ENCODE results near the gene SSTR4. TPM values are rescaled to one million over a fixed set of nuclear protein-coding genes. Genes with fewer than 3 reads are reported as not detected.

The SSTR4 gene
- polyA plus RNA-seq, 1 donor = not detected

DNA sequence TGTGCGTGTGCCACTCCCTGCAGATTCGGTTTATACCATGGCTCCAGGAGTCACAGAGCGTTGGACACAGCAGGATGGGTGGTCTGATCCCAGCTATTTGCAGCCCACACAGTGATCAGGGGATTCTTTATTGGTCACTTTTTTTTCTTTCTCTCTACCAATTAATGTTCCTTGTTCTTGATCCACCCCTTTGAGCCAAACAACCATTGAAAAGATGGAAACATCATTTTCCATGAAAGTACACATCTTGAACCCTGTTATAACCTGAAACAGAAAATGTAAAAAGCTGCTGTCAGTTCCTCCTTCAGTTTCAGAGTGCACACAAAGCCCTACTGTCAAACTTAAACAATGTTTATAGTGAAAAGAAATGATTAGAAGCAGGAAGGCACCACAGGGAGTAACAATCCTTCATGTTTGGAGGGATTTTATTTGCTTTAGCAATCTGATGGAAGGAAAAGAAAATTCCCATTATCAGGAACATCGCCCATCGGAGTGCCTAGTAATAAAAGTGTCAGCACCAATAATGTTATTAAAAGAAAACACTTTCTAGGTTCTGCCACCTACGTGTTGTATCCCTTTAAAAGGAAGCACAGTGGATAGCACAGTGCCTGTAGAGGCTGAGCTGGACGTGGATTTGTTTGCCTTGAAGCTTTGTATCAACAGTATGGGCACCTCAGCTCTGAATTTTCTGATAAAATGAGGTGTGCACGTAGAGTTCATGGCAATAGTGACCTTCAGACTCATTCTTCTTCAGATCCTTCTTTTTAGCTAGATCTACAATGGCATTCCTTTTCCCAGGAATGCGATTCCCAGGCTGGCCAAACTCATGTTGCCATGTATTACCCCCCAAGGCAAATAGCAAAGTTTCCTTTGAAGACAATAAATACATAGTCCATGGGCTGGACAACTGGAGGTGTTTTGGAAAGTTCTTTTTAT lies 30.4 kb downstream of the SSTR4 start:
- no peak for DNase-seq (ENCODE audit: low read depth)

- no peak for DNase-seq (ENCODE audit: low read depth)
These were observed 31.7 kb downstream of the SSTR4 start for GRCh38 chr20:23066772-23067171.

DNA sequence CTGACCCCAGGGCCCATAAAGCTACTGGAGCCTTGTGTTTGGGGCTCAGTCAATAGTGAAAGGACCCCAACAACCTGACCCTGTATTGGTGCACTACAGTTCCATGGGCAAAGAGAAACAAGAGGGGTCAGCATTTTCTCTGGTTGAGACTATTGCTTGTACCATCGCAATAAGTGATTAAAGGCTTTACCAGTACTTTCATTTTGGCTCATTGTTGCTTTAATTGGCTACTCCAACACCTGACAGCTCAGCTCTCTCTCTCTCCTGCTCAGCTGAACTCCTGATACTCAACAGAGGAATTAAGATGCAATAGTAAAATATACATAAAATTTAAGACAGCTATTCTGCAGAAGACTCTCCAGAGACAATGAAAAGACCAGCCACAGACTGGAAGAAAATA lies 33.2 kb downstream of the SSTR4 start:
- DNase-seq (ENCODE audit: low read depth) = no peak

- no peak for DNase-seq (ENCODE audit: low read depth)
These were observed 34.0 kb downstream of the SSTR4 start for GRCh38 chr20:23069108-23069507.

GRCh38 chr20:23071398-23071797 lies 36.3 kb downstream of the SSTR4 start:
- no peak for DNase-seq (ENCODE audit: low read depth)

DNA sequence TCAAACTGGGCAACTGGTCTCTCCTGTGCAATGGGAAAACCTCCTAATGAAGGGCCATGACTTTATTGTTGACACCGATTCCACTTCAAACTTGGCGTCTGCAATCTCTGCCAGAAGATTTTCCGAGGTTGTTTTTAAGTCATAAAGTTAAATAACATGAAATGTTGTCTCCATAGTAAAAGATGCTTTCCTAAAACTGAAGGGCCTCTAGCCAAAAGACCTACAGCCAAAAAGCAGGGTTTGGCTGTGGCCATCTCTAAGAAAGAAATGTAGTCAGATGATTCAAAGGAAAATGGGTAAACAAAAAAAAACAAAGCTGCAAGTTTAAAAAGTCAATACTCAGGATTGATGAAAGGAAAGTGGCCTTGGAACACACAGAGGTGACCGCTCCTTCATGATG lies 36.9 kb downstream of the SSTR4 start:
- no peak for DNase-seq (ENCODE audit: low read depth)

GRCh38 chr20:23072892-23073586 lies 37.9 kb downstream of the SSTR4 start:
- DNase-seq (ENCODE audit: low read depth) = no peak

GRCh38 chr20:23074052-23074451 lies 38.9 kb downstream of the SSTR4 start:
- DNase-seq (ENCODE audit: low read depth) = no peak

DNA sequence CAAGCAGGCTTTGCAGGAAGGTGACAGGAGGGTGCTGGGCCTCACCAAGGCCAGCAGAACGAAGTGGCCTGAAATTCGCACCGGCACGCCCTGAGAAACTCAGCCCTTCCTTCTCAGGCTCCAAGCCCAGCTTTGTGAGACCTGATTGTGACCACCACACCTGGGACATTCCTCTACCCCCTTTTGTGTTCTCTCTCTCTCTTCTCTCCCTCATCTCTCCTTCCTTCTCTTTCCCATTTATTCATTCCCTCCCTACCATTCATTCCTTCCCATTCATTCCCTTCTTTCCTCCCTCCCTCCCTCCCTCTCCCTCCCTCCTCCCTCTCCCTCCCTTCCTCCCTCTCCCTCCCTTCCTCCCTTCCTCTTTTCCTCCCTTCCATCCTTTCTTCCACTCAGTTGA lies 42.2 kb downstream of the SSTR4 start:
- no peak for DNase-seq (ENCODE audit: low read depth)

- no peak for DNase-seq (ENCODE audit: low read depth)
These were observed 43.4 kb downstream of the SSTR4 start for GRCh38 chr20:23078351-23079015.

- DNase-seq (ENCODE audit: low read depth) = no peak
These were observed 43.9 kb downstream of the SSTR4 start for GRCh38 chr20:23079016-23079351.

DNA sequence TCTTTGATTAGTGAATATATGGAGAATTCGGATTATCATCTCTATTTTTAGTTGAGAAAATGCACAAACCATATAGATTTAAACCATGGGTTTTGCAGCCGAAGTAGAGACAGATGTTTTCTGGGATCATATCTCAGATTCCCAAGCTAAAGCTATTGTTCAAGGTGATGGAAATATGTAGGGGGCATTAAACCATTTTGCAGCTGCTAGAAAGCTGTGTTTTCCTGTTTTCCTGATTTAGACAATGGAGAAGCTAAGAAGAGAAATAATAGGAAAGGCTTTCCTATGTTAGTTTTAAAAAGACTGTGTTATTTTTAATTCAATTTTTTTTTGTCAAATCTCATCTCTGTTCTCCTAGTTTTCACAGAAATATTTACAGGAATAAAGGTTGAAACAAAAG lies 44.8 kb downstream of the SSTR4 start:
- no peak for DNase-seq (ENCODE audit: low read depth)

DNA sequence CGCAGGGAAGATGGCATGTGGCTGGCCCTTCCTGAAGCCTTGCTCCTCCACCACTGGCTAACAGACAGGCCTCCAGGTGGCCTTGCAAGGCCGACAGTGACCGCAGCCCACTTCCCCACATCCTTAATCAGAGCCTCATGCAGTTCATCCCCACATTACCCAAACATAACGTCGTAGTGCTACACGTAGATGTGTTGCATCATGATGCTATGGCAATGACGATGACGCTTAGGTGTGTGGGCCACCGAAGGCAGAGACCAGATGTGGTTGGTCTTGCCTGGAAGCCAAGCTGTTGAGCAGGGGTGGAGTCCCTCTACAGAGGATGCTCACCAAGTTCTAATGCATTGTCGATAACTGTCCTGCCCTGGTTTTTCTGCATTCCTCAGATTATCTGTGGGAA lies 45.4 kb downstream of the SSTR4 start:
- DNase-seq (ENCODE audit: low read depth) = no peak

GRCh38 chr20:23081263-23081819 lies 46.2 kb downstream of the SSTR4 start:
- DNase-seq (ENCODE audit: low read depth) = no peak

- DNase-seq (ENCODE audit: low read depth) = no peak
These were observed 47.9 kb downstream of the SSTR4 start for GRCh38 chr20:23082846-23083552.

- no peak for DNase-seq (ENCODE audit: low read depth)
These were observed 48.6 kb downstream of the SSTR4 start for GRCh38 chr20:23083553-23084220.

DNA sequence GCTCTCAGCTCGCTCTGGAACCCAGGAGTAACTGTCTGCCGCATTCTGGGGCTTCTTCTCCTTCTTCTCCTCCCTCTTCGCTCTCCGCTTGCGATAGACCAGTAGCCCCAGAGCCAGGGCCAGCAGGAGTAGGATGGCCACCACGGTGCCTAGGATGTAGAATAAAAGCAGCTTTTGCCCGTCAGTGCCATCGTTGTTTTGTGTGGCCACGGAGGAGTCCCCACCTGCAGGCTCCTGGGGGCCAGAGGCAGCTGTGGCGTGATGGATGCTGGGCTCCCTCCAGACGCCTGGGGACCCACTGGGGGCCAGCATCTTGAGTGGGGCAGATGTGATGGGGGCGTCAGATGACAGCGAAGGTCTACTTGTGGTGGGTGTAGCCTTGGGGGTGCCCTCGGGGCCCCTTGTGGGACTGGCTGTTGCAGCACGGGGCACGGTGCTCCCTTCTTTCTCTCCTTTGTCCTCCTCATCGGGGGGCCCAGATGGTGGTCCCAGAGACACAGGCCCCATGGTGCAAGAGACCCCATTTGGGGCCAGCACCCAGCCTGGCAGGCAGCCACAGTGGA lies 49.3 kb downstream of the SSTR4 start:
- DNase-seq (ENCODE audit: low read depth) = no peak

DNA sequence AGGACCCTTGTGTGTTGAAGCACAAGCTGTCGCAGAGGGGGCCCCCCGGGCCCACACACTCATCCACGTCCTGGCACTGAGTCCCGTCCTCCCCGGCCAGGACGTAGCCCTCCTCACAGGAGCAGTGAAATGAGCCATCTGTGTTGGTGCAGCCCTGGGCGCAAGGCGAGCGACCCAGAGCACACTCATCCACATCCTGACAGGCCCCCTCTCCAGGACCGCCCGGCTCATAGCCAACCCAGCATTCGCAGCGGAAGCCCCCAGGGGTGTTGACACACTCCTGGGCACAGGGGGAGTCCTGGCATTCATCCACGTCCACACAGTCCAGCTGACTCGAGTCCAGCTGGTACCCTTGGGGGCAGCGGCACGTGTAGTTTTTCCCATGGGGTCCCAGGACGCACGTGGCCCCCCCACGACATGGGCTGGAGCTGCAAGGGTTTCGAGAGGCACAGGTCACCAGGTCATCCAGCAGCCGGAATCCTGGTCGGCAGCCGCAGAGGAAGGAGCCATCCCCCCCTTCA lies 49.8 kb downstream of the SSTR4 start:
- no peak for DNase-seq (ENCODE audit: low read depth)

- DNase-seq (ENCODE audit: low read depth) = no peak
These were observed 50.4 kb downstream of the SSTR4 start for GRCh38 chr20:23085436-23086055.

DNA sequence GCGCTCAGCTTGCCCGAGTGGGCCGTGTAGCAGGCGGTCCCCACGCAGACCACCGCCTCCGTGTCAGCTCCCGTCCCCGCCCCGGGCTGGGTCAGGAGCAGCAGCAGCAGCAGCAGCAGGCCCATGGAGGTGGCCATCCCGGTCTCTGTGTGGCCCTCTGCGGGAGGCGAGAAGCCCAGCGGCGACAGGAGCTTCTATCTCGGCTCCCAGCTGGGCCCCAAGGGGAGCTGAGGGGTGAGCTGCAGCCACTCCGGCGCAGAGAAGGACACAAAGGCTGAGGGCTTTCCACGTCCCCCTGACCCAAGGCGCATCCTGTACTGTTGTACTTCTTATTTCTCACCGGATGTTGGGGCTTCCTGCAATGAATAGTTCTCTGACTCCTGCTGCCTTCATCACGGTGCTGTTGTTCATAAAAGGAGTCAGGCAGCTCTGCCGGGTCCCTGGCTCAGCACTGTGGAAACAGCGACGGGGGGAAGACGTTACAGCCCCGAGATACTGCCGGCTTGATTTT lies 51.0 kb downstream of the SSTR4 start, which contains the start of gene CD93:
Gene CD93 (minus strand): TSS at position 269 of the 511 bp plus-strand sequence. CDS start 132 bp downstream, at position 137.
- no peak for DNase-seq (ENCODE audit: low read depth)
